DMS53 treated with DMSO at 0.1 percent for 48 hours (cell line): ENCODE data around the gene SMCHD1.
"Not testable (repeated sequence)": the region's sequence is repeated elsewhere in the genome, so short reads cannot be mapped to it uniquely, and the experiment has no call there.

ENCODE experiments used
- DNase-seq: peaks from one replicate; lab custom pipeline; 2025; ENCODE audit not compliant: unreplicated experiment; lab: John Stamatoyannopoulos, UW

Gene SMCHD1

GRCh38 chr18:2811416-2811815 is 155.9 kb downstream of the SMCHD1 start:
- no peak for DNase-seq

- no peak for DNase-seq
Observed at GRCh38 chr18:2814928-2815327, 159.4 kb downstream of the SMCHD1 start.

GRCh38 chr18:2818281-2818680 is 162.8 kb downstream of the SMCHD1 start:
- no peak for DNase-seq

GRCh38 chr18:2821695-2822094 is 166.2 kb downstream of the SMCHD1 start:
- no peak for DNase-seq

- DNase-seq = no peak
Observed at GRCh38 chr18:2822213-2822921, 166.8 kb downstream of the SMCHD1 start.

GRCh38 chr18:2823202-2823601 is 167.7 kb downstream of the SMCHD1 start:
- DNase-seq = no peak

- DNase-seq = no peak
Observed at GRCh38 chr18:2823966-2824365, 168.4 kb downstream of the SMCHD1 start.

- no peak for DNase-seq
Observed at GRCh38 chr18:2824865-2825264, 169.3 kb downstream of the SMCHD1 start.

GRCh38 chr18:2825613-2826175 is 170.2 kb downstream of the SMCHD1 start:
- DNase-seq = no peak

- no peak for DNase-seq
Observed at GRCh38 chr18:2826581-2826980, 171.1 kb downstream of the SMCHD1 start.

- no peak for DNase-seq
Observed at GRCh38 chr18:2827061-2827460, 171.5 kb downstream of the SMCHD1 start.

GRCh38 chr18:2836118-2836517 is 180.6 kb downstream of the SMCHD1 start:
- DNase-seq = not testable (repeated sequence)

- DNase-seq = not testable (repeated sequence)
Observed at GRCh38 chr18:2837290-2837689, 181.8 kb downstream of the SMCHD1 start.

GRCh38 chr18:2839202-2839601 is 183.7 kb downstream of the SMCHD1 start:
- DNase-seq = no peak

GRCh38 chr18:2840521-2840920 is 185.0 kb downstream of the SMCHD1 start:
- DNase-seq = no peak

- DNase-seq = no peak
Observed at GRCh38 chr18:2843146-2843545, 187.6 kb downstream of the SMCHD1 start.

GRCh38 chr18:2845172-2845571 is 189.6 kb downstream of the SMCHD1 start:
- no peak for DNase-seq

GRCh38 chr18:2846636-2847316 is 191.2 kb downstream of the SMCHD1 start, which contains the start of gene EMILIN2:
EMILIN2 (plus strand) TSS chr18:2847006; CDS start chr18:2847189, 183 bp downstream.
- no peak for DNase-seq

- no peak for DNase-seq
Observed at GRCh38 chr18:2847317-2848246, 192.1 kb downstream of the SMCHD1 start.

GRCh38 chr18:2848247-2849246 is 193.0 kb downstream of the SMCHD1 start:
- no peak for DNase-seq
